Measurements from ENCODE around the gene ANKRD26. TPM values are rescaled to one million over a fixed set of nuclear protein-coding genes. Genes with fewer than 3 reads are reported as not detected.

Gene ANKRD26
- total and polyA plus RNA-seq, 9 of the 15 experiments (the other 6 are each of a cell fraction or from before 2014, with no cell fraction given) = 2.3 to 12.3 (median 4.9) TPM

DNA sequence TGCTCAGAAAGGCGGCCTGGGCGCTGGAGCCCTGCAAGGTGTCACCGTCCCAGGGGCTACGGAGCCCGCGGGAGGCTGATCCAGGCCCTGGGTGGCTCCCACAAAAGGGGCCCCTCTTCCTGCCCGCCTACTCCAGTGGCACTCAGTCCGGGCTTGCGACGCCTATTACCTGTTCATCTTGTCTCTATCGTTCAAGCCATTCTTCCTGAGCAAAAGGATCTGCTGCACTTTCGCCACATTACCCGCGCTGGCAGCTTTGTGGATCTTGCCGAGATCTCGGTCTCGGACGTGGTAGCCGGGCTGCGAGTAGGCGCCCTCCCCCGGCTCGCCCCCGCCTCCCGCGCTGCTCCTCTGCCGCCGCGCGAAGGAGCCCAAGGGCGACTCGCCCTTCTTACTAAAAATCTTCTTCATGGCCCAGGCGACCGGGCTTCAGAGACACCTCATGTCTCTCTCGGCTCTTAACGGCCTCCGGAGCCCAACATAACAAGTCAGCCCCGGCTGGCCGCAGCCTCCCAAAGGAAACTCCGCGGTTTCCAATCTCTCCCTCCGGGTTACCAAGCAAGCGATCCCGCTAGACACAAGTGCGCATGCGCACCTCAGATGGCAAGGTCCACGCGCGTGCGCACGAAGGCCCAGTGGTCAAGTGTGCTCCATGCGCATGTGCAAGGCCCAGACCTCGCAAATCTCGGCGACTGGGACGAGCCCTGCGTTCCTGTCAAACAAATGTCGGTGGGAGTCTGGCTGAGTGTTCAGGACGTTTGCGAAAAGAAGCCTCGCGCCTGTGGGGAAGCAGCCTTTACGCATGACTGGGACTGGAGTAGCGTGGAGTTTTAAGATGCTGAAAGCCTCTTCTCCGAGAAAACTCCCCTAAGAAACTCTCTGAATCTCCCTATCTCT is at the start of gene ANKRD26 (continued):
- TF ChIP-seq ZNF512 (tag; IDR thresholded peaks at IDR 0.05) (no peak), SOX6 (IDR thresholded peaks at IDR 0.05) (0 out of 2 replicates have a peak, but pooled peaks have one; percentile 10), POLR2A (conservative IDR thresholded peaks at IDR 0.05) (peak; percentile 93), ID3 (CRISPR knock-in tag; IDR thresholded peaks at IDR 0.05) (no peak), ID3 (tag; IDR thresholded peaks at IDR 0.05) (no peak), ZBTB9 (CRISPR knock-in tag; IDR thresholded peaks at IDR 0.05) (no peak), POLR2AphosphoS2 (IDR thresholded peaks at IDR 0.05; ENCODE audit: low read length) (0 out of 2 replicates have a peak, but pooled peaks have one; percentile 49), HCFC1 (IDR thresholded peaks at IDR 0.05; ENCODE audit: low read depth, low read length) (peak; percentile 32; the same call in 1 of the 2 replicates), TAF9B (IDR thresholded peaks at IDR 0.05; ENCODE audit: partially characterized antibody) (peak; percentile 56), POLR2AphosphoS5 (IDR thresholded peaks at IDR 0.05; ENCODE audit: control insufficient read depth, insufficient read depth, low read depth, low read length) (peak; percentile 88; the same call in 1 of the 2 replicates), BDP1 (IDR thresholded peaks at IDR 0.05; ENCODE audit: insufficient read depth, insufficient read length) (no peak), ZSCAN32 (CRISPR knock-in tag; IDR thresholded peaks at IDR 0.05) (no peak), L3MBTL2 (IDR thresholded peaks at IDR 0.05) (peak; percentile 74), ZBTB7A (IDR thresholded peaks at IDR 0.05; ENCODE audit: borderline replicate concordance, control insufficient read depth, low read depth, low read length) (peak; percentile 79; the same call in 1 of the 2 replicates), GABPB1 (CRISPR knock-in tag; IDR thresholded peaks at IDR 0.05) (peak; percentile 51; the same call in 1 of the 2 replicates), HMG20A (CRISPR knock-in tag; conservative IDR thresholded peaks at IDR 0.05) (no peak), BMI1 (IDR thresholded peaks at IDR 0.05; ENCODE audit: low read length) (0 out of 2 replicates have a peak, but pooled peaks have one; percentile 48), ZBTB1 (CRISPR knock-in tag; IDR thresholded peaks at IDR 0.05; ENCODE audit: borderline replicate concordance, low read depth) (peak; percentile 73; the same call in 1 of the 2 replicates), NBN (IDR thresholded peaks at IDR 0.05; ENCODE audit: low read depth) (no peak), ELF1 (tag; IDR thresholded peaks at IDR 0.05) (no peak), ZNF224 (CRISPR knock-in tag; IDR thresholded peaks at IDR 0.05) (no peak)
- TF ChIP-seq, protein P1, sequence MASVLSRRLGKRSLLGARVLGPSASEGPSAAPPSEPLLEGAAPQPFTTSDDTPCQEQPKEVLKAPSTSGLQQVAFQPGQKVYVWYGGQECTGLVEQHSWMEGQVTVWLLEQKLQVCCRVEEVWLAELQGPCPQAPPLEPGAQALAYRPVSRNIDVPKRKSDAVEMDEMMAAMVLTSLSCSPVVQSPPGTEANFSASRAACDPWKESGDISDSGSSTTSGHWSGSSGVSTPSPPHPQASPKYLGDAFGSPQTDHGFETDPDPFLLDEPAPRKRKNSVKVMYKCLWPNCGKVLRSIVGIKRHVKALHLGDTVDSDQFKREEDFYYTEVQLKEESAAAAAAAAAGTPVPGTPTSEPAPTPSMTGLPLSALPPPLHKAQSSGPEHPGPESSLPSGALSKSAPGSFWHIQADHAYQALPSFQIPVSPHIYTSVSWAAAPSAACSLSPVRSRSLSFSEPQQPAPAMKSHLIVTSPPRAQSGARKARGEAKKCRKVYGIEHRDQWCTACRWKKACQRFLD (CRISPR knock-in tag; IDR thresholded peaks at IDR 0.05) = 0 out of 2 replicates have a peak, but pooled peaks have one; percentile 31
- TF ChIP-seq, protein P2, sequence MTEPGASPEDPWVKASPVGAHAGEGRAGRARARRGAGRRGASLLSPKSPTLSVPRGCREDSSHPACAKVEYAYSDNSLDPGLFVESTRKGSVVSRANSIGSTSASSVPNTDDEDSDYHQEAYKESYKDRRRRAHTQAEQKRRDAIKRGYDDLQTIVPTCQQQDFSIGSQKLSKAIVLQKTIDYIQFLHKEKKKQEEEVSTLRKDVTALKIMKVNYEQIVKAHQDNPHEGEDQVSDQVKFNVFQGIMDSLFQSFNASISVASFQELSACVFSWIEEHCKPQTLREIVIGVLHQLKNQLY (CRISPR knock-in tag; conservative IDR thresholded peaks at IDR 0.05) = no peak

Data from K562 (cell line).